Neural cell (in vitro differentiated cells): ENCODE data around the gene SYNE3. TPM values are rescaled to one million over a fixed set of nuclear protein-coding genes. Genes with fewer than 3 reads are reported as not detected.
A peak's percentile ranks its signal among the peaks of the same experiment; 100 is the strongest.

ENCODE experiments used
- H2AFZ ChIP-seq: fragments of 200-600, 300-800 bp; sonication (generic), shearing (Covaris generic); 2 replicates; pipeline ENCODE4 v1.6.0; 2014; ENCODE audit warnings: low read depth, mild to moderate bottlenecking, antibody characterized with exemption, low read length, moderate library complexity
- H3F3A ChIP-seq: fragments of 200-600 bp; shearing (Covaris generic); 2 replicates; pipeline ENCODE4 v1.6.1; 2016; ENCODE audit warnings: mild to moderate bottlenecking, moderate library complexity, mixed read lengths, antibody characterized with exemption, low read length; ENCODE audit not compliant: insufficient read depth, poor library complexity, severe bottlenecking
- H3K27ac ChIP-seq: fragments of 200-600, 300-800 bp; sonication (generic), shearing (Covaris generic); 2 replicates; pipeline ENCODE4 v1.5.1; 2014; ENCODE audit warnings: mild to moderate bottlenecking, low read length, moderate library complexity
- H3K27me3 ChIP-seq: fragments of 300-800, 200-600 bp; sonication (generic), shearing (Covaris generic); 2 replicates; pipeline ENCODE4 v1.6.0; 2014; ENCODE audit warnings: mild to moderate bottlenecking, low read depth, low read length, moderate library complexity; ENCODE audit not compliant: insufficient read depth
- H3K36me3 ChIP-seq: fragments of 300-800, 200-600 bp; sonication (generic), shearing (Covaris generic); 2 replicates; pipeline ENCODE4 v1.5.1; 2014; ENCODE audit warnings: mild to moderate bottlenecking, antibody characterized with exemption, low read length, moderate library complexity; ENCODE audit not compliant: insufficient read depth
- H3K4me2 ChIP-seq: fragments of 300-800, 200-600 bp; sonication (generic), shearing (Covaris generic); 2 replicates; pipeline ENCODE4 v1.6.0; 2014; ENCODE audit warnings: mild to moderate bottlenecking, low read length
- H3K4me3 ChIP-seq: fragments of 300-800, 200-600 bp; sonication (generic), shearing (Covaris generic); 2 replicates; pipeline ENCODE4 v1.5.1; 2014; ENCODE audit warnings: mild to moderate bottlenecking, low read length, moderate library complexity
- H3K79me2 ChIP-seq: fragments of 200-600 bp; shearing (Covaris generic); replicated peaks from 2 replicates; pipeline ENCODE4 v1.6.0; 2014; ENCODE audit warnings: mild to moderate bottlenecking, low read length, moderate library complexity; ENCODE audit not compliant: insufficient read depth
- H3K9ac ChIP-seq: fragments of 300-800, 200-600 bp; sonication (generic), shearing (Covaris generic); 2 replicates; pipeline ENCODE4 v1.6.1; 2016; ENCODE audit warnings: mild to moderate bottlenecking, low read length, mixed read lengths
- H3K9me2 ChIP-seq: fragments of 200-600 bp; shearing (Covaris generic); 2 replicates; pipeline ENCODE4 v1.6.1; 2016; ENCODE audit warnings: mild to moderate bottlenecking, low read length, mixed read lengths; ENCODE audit not compliant: insufficient read depth
- H3K9me3 ChIP-seq: fragments of 200-600, 300-800 bp; sonication (generic), shearing (Covaris generic); 2 replicates; pipeline ENCODE4 v1.6.1; 2016; ENCODE audit warnings: mild to moderate bottlenecking, mixed run types, low read length, moderate library complexity, mixed read lengths
- H4K20me1 ChIP-seq: fragments of 200-600 bp; shearing (Covaris generic); 2 replicates; pipeline ENCODE4 v1.6.1; 2016; ENCODE audit warnings: mild to moderate bottlenecking, mixed run types; ENCODE audit not compliant: insufficient read depth
- EP300 ChIP-seq: fragments of 450-650 bp; conservative IDR thresholded peaks from 2 replicates; pipeline ENCODE4 v1.6.1; 2014; ENCODE audit warnings: antibody characterized with exemption, mild to moderate bottlenecking, moderate library complexity; ENCODE audit not compliant: poor library complexity, severe bottlenecking
- EZH2 ChIP-seq: fragments of 200-600, 300-800 bp; shearing (Covaris generic), sonication (generic); IDR thresholded peaks from 2 replicates; pipeline ENCODE4 v1.6.1; 2014; ENCODE audit warnings: antibody characterized with exemption, low read length, borderline replicate concordance, mild to moderate bottlenecking; ENCODE audit not compliant: insufficient read depth, poor library complexity, severe bottlenecking
- MXI1 ChIP-seq: fragments of 450-650 bp; conservative IDR thresholded peaks from 2 replicates; pipeline ENCODE4 v1.6.1; 2014; ENCODE audit warnings: antibody characterized with exemption, mild to moderate bottlenecking; ENCODE audit not compliant: poor library complexity, severe bottlenecking
- POLR2AphosphoS5 ChIP-seq: IDR thresholded peaks from 2 replicates; pipeline ENCODE4 v1.6.1; 2012
- RAD21 ChIP-seq: fragments of 450-650 bp; conservative IDR thresholded peaks from 2 replicates; pipeline ENCODE4 v1.6.1; 2014; ENCODE audit warnings: antibody characterized with exemption, mild to moderate bottlenecking, moderate library complexity
- SMC3 ChIP-seq: fragments of 450-650 bp; conservative IDR thresholded peaks from 2 replicates; pipeline ENCODE4 v1.6.1; 2014; ENCODE audit warnings: antibody characterized with exemption, mild to moderate bottlenecking, moderate library complexity; ENCODE audit not compliant: poor library complexity
- TAF1 ChIP-seq: IDR thresholded peaks from 2 replicates; pipeline ENCODE4 v1.6.1; 2012; ENCODE audit warnings: low read depth
- polyA plus RNA-seq: library from polyadenylated mRNA; depleted of rRNA; stranded (reverse); fragments of >200 nt; gene quantifications from 2 replicates; pipeline ENCODE4 v1.2.3, GENCODE V29; 2014
- TF ChIP-seq, protein P1 (sequence below): fragments of 450-650 bp; IDR thresholded peaks from 2 replicates; pipeline ENCODE4 v1.5.1; 2014; ENCODE audit warnings: antibody characterized with exemption, mild to moderate bottlenecking, moderate library complexity; ENCODE audit not compliant: poor library complexity, severe bottlenecking
- TF ChIP-seq, protein P2 (sequence below): IDR thresholded peaks from 2 replicates; pipeline ENCODE4 v1.6.1; 2012; ENCODE audit warnings: borderline replicate concordance

Gene SYNE3
- polyA plus RNA-seq, 1 donor from 2014 or later = 0.35 TPM

- Histone ChIP-seq H3K9me3 (no peaks in the 10 kb centered on the region), H3K79me2 (peaks cover 53% of the 10 kb centered on the region), H4K20me1 (no peaks in the 10 kb centered on the region), H3K9ac (no peak overlapping the region), H3K36me3 (no peaks in the 10 kb centered on the region), H3K9me2 (no peaks in the 10 kb centered on the region), H3K27ac (no peak overlapping the region), H3K4me2 (peak overlapping the region; percentile 94), H3F3A (peaks cover 4% of the 10 kb centered on the region), H2AFZ (no peak overlapping the region), H3K4me3 (peak overlapping the region; percentile 90), H3K27me3 (no peaks in the 10 kb centered on the region)
- TF ChIP-seq POLR2AphosphoS5 (no peak), SMC3 (no peak), TAF1 (no peak), RAD21 (no peak), EP300 (no peak), MXI1 (no peak), EZH2 (no peak)
- TF ChIP-seq, protein P1, sequence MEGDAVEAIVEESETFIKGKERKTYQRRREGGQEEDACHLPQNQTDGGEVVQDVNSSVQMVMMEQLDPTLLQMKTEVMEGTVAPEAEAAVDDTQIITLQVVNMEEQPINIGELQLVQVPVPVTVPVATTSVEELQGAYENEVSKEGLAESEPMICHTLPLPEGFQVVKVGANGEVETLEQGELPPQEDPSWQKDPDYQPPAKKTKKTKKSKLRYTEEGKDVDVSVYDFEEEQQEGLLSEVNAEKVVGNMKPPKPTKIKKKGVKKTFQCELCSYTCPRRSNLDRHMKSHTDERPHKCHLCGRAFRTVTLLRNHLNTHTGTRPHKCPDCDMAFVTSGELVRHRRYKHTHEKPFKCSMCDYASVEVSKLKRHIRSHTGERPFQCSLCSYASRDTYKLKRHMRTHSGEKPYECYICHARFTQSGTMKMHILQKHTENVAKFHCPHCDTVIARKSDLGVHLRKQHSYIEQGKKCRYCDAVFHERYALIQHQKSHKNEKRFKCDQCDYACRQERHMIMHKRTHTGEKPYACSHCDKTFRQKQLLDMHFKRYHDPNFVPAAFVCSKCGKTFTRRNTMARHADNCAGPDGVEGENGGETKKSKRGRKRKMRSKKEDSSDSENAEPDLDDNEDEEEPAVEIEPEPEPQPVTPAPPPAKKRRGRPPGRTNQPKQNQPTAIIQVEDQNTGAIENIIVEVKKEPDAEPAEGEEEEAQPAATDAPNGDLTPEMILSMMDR = no peak
- TF ChIP-seq, protein P2, sequence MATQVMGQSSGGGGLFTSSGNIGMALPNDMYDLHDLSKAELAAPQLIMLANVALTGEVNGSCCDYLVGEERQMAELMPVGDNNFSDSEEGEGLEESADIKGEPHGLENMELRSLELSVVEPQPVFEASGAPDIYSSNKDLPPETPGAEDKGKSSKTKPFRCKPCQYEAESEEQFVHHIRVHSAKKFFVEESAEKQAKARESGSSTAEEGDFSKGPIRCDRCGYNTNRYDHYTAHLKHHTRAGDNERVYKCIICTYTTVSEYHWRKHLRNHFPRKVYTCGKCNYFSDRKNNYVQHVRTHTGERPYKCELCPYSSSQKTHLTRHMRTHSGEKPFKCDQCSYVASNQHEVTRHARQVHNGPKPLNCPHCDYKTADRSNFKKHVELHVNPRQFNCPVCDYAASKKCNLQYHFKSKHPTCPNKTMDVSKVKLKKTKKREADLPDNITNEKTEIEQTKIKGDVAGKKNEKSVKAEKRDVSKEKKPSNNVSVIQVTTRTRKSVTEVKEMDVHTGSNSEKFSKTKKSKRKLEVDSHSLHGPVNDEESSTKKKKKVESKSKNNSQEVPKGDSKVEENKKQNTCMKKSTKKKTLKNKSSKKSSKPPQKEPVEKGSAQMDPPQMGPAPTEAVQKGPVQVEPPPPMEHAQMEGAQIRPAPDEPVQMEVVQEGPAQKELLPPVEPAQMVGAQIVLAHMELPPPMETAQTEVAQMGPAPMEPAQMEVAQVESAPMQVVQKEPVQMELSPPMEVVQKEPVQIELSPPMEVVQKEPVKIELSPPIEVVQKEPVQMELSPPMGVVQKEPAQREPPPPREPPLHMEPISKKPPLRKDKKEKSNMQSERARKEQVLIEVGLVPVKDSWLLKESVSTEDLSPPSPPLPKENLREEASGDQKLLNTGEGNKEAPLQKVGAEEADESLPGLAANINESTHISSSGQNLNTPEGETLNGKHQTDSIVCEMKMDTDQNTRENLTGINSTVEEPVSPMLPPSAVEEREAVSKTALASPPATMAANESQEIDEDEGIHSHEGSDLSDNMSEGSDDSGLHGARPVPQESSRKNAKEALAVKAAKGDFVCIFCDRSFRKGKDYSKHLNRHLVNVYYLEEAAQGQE = no peak
These were observed 15.0 kb upstream of the SYNE3 start for GRCh38 chr14:95531473-95531872.

DNA sequence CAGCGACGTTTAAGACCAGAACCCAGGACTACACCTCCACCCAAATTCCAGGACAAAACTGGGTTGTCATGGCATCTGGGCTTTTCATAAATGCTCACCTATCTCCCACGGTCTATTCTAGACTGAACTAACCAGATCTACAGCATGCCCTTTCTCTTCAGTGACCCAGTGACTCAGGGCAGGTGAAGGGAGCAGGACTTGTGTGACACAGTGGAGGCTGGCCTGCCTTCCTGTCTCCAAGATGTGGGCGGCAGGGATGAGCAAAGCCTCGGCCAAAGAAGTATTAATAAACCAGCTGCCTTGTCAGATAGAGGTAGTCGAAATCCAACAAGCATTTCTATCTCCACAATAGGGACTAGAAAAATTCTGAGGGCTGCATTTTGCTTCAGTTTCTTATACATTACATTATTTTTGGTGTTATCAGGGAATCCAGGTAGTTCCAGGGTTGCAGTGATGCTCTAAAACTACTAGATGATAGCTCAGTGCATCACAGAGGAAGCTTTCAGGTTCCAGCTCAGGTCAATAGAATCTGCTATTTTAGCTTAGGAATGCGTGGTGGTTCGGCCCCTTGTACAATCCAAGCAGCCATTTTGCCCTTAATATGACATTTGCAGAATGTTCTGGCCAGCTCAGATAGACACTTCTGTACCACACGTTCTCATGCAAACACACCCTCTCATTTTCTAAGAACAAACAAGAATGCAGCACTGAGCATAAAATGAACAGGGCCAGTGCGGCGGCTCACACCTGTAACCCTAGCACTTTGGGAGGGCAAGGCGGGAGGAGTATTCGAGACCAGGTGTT lies 14.2 kb upstream of the SYNE3 start:
- Histone ChIP-seq H3F3A (peaks cover 4% of the 10 kb centered on the region), H3K4me2 (no peak overlapping the region), H3K9me3 (no peaks in the 10 kb centered on the region), H3K27me3 (no peaks in the 10 kb centered on the region), H3K9ac (no peak overlapping the region), H3K4me3 (peak overlapping the region; percentile 90), H3K9me2 (no peaks in the 10 kb centered on the region), H3K36me3 (no peaks in the 10 kb centered on the region), H3K27ac (no peak overlapping the region), H3K79me2 (peaks cover 45% of the 10 kb centered on the region), H4K20me1 (no peaks in the 10 kb centered on the region), H2AFZ (no peak overlapping the region)
- TF ChIP-seq, protein P2 = no peak
- TF ChIP-seq EP300 = no peak
- TF ChIP-seq POLR2AphosphoS5 = no peak
- no peak for TF ChIP-seq MXI1
- TF ChIP-seq RAD21 = no peak
- TF ChIP-seq TAF1 = no peak
- TF ChIP-seq EZH2 = no peak
